ENCODE measurements around the gene KANK2. TPM values are rescaled to one million over a fixed set of nuclear protein-coding genes. Genes with fewer than 3 reads are reported as not detected.

KANK2 gene
- total and polyA plus RNA-seq, 3 experiments from 2014 or later, result 0.16 to 2.3 (median 2.0) TPM

- Mint-ChIP-seq H3K27ac (no peak within 1 kb of the TSS), H3K36me3 (no peaks in the 10 kb centered on the region), H3K4me3 (no peak within 1 kb of the TSS), H3K4me1 (peaks cover 5 to 8% (median 5%) of the 10 kb centered on the region in 3 donors), H3K27me3 (peaks cover 13 to 17% of the 10 kb centered on the region in 2 donors), H3K9me3 (peaks cover 7 to 15% (median 10%) of the 10 kb centered on the region in 5 donors)
- H3K4me3 ChIP-seq (ENCODE audit: low read length), result no peak within 1 kb of the TSS
- H3K9me3 ChIP-seq (ENCODE audit: low read length), result peaks cover 9% of the 10 kb centered on the region
- ChIA-PET POLR2A (no interaction called here), CTCF (no interaction called here)
- H3K27ac ChIP-seq (ENCODE audit: low read depth, low read length), result no peak within 1 kb of the TSS
- peaks cover 3% of the 10 kb centered on the region for H3K27me3 ChIP-seq (ENCODE audit: insufficient read depth, low read length, poor library complexity, severe bottlenecking)
- H3K36me3 ChIP-seq (ENCODE audit: insufficient read depth, low read length), result no peaks in the 10 kb centered on the region
- no peaks in the 10 kb centered on the region for H3K4me1 ChIP-seq (ENCODE audit: insufficient read depth, low read length)
- DNase-seq, result no peak
Observed at GRCh38 chr19:11239377-11240000, 42.1 kb upstream of the KANK2 start, which contains the start of gene ANGPTL8. TSS of gene ANGPTL8 (plus strand) at chr19:11239619. CDS start at chr19:11239638, 19 bp downstream.

DNA sequence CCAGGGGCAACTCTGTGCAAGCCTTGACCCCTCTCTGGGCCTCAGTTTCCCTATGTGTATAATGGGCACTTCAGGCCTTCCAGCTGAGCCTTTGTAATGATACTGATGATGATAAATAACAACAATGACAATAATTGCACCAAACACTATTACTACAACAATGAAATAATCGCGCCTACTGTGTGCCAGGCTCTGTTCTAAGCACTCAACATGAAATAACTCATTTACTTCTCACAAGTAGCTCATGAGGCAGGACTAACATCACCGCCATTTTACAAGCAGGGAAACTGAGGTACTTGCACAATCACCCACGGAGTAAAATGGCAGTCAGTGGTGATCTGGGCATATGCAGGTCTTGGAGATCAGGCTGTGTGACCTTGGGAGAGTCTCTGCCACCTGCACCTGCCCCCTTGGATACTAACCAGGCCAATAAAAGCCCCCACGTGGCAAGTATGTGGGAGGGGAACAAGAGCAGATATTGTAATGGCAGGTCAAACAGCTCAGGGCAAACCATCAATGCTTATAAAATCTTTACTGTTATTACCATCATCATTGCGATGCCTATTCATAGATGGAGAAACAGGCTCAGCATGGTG lies 41.5 kb upstream of the KANK2 start:
- Mint-ChIP-seq H3K27me3 (peaks cover 13 to 17% of the 10 kb centered on the region in 2 donors), H3K36me3 (no peaks in the 10 kb centered on the region), H3K9me3 (peaks cover 7 to 15% (median 10%) of the 10 kb centered on the region in 5 donors), H3K4me3 (no peak overlapping the region), H3K27ac (no peak overlapping the region), H3K4me1 (peaks cover 5 to 8% (median 5%) of the 10 kb centered on the region in 3 donors)
- POLR2A ChIA-PET, result no interaction called here
- Histone ChIP-seq H3K27ac (ENCODE audit: low read depth, low read length) (no peak overlapping the region), H3K9me3 (ENCODE audit: low read length) (peaks cover 9% of the 10 kb centered on the region), H3K4me1 (ENCODE audit: insufficient read depth, low read length) (no peaks in the 10 kb centered on the region), H3K27me3 (ENCODE audit: insufficient read depth, low read length, poor library complexity, severe bottlenecking) (peaks cover 3% of the 10 kb centered on the region), H3K4me3 (ENCODE audit: low read length) (no peak overlapping the region), H3K36me3 (ENCODE audit: insufficient read depth, low read length) (no peaks in the 10 kb centered on the region)
- DNase-seq, result no peak
- CTCF ChIA-PET, result no interaction called here

DNA sequence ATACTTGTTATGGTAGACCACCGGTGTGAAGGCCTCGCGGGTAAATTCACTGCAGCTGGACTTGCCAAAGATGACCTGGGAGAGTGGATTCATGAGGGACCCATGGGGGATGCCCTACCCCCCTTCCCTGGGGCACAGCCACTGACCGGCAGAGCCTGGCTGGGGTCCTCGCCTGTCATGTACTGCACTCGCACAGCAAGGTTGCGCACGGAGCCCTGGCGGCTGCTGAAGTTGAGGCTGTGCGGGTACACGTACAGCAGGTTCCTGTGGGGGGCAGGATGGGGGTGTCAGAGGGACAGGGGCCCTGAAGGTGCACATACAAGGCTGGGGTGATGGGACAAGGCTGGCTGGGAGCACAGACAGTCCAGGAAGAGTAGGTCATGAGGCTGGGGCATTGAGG lies 40.7 kb upstream of the KANK2 start:
- H3K4me1 ChIP-seq (ENCODE audit: insufficient read depth, low read length), result no peaks in the 10 kb centered on the region
- no peak overlapping the region for H3K4me3 ChIP-seq (ENCODE audit: low read length)
- Mint-ChIP-seq H3K9me3 (peaks cover 7 to 15% (median 10%) of the 10 kb centered on the region in 5 donors), H3K27me3 (peaks cover 13% of the 10 kb centered on the region in 2 donors), H3K27ac (no peak overlapping the region), H3K36me3 (no peaks in the 10 kb centered on the region), H3K4me3 (no peak overlapping the region), H3K4me1 (no peaks in the 10 kb centered on the region)
- H3K9me3 ChIP-seq (ENCODE audit: low read length), result peaks cover 9% of the 10 kb centered on the region
- H3K36me3 ChIP-seq (ENCODE audit: insufficient read depth, low read length), result no peaks in the 10 kb centered on the region
- H3K27ac ChIP-seq (ENCODE audit: low read depth, low read length), result no peak overlapping the region
- peaks cover 3% of the 10 kb centered on the region for H3K27me3 ChIP-seq (ENCODE audit: insufficient read depth, low read length, poor library complexity, severe bottlenecking)
- no peak for DNase-seq
- POLR2A ChIA-PET, result no interaction called here
- CTCF ChIA-PET, result no interaction called here

DNA sequence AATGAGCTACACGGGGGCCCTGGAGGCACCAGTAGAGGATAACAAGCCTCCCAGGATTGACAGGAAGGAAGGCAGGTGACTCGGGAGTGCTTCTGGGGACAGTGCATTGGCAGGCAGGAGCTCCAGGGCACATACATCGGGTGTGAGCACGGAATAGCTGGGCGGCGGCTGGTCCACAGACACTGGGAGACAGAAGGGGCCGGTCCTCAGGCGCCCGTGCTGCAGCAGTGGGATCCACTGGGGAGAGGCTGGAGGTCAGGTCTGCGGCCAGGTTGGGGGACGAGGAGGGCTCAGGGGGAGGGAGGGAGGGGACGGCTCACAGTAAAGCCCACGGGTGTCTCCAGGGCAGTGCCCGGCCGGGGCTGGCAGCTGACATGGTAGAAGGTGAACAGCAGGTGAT lies 40.0 kb upstream of the KANK2 start:
- ChIA-PET POLR2A (no interaction called here), CTCF (no interaction called here)
- no peak overlapping the region for H3K27ac ChIP-seq (ENCODE audit: low read depth, low read length)
- Mint-ChIP-seq H3K27ac (no peak overlapping the region), H3K4me1 (no peaks in the 10 kb centered on the region), H3K9me3 (peaks cover 7 to 15% (median 10%) of the 10 kb centered on the region in 5 donors), H3K4me3 (no peak overlapping the region), H3K27me3 (peaks cover 8 to 13% of the 10 kb centered on the region in 2 donors), H3K36me3 (no peaks in the 10 kb centered on the region)
- DNase-seq, result no peak
- no peaks in the 10 kb centered on the region for H3K4me1 ChIP-seq (ENCODE audit: insufficient read depth, low read length)
- H3K9me3 ChIP-seq (ENCODE audit: low read length), result peaks cover 9% of the 10 kb centered on the region
- H3K36me3 ChIP-seq (ENCODE audit: insufficient read depth, low read length), result no peaks in the 10 kb centered on the region
- H3K27me3 ChIP-seq (ENCODE audit: insufficient read depth, low read length, poor library complexity, severe bottlenecking), result no peaks in the 10 kb centered on the region
- no peak overlapping the region for H3K4me3 ChIP-seq (ENCODE audit: low read length)

DNA sequence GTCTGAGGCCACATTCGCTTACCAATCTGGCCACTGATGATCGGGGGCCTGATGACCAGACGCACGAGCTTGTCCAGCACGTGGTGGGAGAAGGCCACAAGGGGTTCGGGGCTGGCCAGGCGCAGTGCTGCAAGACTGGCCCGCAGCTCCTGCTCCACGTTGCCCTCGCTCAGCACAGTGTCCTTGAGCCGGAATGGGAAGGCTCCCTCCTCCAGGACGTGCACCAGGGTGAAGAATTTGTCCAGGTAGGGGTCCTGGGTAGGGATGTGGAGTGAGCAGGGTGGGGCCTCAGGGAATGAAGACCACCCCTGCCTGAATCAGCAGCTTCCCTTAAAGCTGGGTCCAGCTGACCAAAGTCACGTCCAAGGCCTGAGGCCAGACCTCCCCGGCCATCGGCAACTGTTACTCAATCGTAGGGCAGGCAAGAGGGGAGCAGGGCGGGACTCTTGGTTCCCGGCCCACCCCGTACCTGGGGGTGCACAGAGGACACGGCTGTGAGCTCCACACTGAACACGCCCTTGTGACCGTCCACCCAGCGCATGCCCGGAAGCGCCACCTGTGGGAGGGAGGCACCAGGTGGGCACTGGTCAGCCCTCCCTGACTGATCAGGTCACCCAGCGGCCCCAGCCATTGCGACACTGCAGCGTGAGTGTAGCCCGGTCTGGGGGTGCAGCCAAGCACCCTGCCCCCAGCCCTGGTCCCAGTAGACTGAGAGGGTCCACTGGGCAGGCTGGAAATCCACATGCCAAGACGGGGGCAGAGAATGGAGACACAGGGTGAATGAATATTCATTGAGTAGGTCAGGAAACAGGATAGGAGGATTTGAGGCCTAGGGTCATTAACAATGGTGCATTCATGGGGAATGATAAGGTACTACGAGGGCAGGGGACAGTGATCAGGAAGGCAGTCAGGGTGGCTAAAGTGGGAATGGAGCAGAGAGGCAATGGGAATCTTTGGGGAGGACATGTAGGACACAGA lies 39.3 kb upstream of the KANK2 start:
- peaks cover 9% of the 10 kb centered on the region for H3K9me3 ChIP-seq (ENCODE audit: low read length)
- H3K27ac Mint-ChIP-seq, result no peak overlapping the region

GRCh38 chr19:11234486-11235075 lies 37.2 kb upstream of the KANK2 start:
- Histone ChIP-seq H3K36me3 (ENCODE audit: insufficient read depth, low read length) (no peaks in the 10 kb centered on the region), H3K27me3 (ENCODE audit: insufficient read depth, low read length, poor library complexity, severe bottlenecking) (no peaks in the 10 kb centered on the region), H3K4me3 (ENCODE audit: low read length) (no peak overlapping the region), H3K27ac (ENCODE audit: low read depth, low read length) (no peak overlapping the region), H3K9me3 (ENCODE audit: low read length) (peaks cover 9% of the 10 kb centered on the region), H3K4me1 (ENCODE audit: insufficient read depth, low read length) (no peaks in the 10 kb centered on the region)
- Mint-ChIP-seq H3K36me3 (no peaks in the 10 kb centered on the region), H3K27ac (no peak overlapping the region), H3K9me3 (peaks cover 5 to 15% (median 10%) of the 10 kb centered on the region in 5 donors), H3K4me1 (no peaks in the 10 kb centered on the region), H3K4me3 (no peak overlapping the region), H3K27me3 (peaks cover under 1 to 3% of the 10 kb centered on the region in 2 donors)
- POLR2A ChIA-PET, result no interaction called here
- no peak for DNase-seq
- CTCF ChIA-PET, result interaction anchor here (0.6 kb wide), 1 partner anchor 63 kb away, joined by 3 read pairs; no protein-coding TSS in a partner anchor

More for the DNA sequence above, 39.3 kb upstream of the KANK2 start:
- Histone ChIP-seq H3K36me3 (ENCODE audit: insufficient read depth, low read length) (no peaks in the 10 kb centered on the region), H3K27me3 (ENCODE audit: insufficient read depth, low read length, poor library complexity, severe bottlenecking) (no peaks in the 10 kb centered on the region), H3K4me1 (ENCODE audit: insufficient read depth, low read length) (no peaks in the 10 kb centered on the region), H3K27ac (ENCODE audit: low read depth, low read length) (no peak overlapping the region), H3K4me3 (ENCODE audit: low read length) (no peak overlapping the region)
- Mint-ChIP-seq H3K9me3 (peaks cover 7 to 15% (median 10%) of the 10 kb centered on the region in 5 donors), H3K4me1 (no peaks in the 10 kb centered on the region), H3K4me3 (no peak overlapping the region), H3K36me3 (no peaks in the 10 kb centered on the region), H3K27me3 (peaks cover 3 to 8% of the 10 kb centered on the region in 2 donors)
- ChIA-PET CTCF (interaction anchor here (0.7 kb wide), 1 partner anchor 216 kb away, joined by 3 read pairs; no protein-coding TSS in a partner anchor), POLR2A (no interaction called here)
- no peak for DNase-seq

- H3K9me3 Mint-ChIP-seq, result peaks cover 0 to 5% (median 3%) of the 10 kb centered on the region in 5 donors
- no peaks in the 10 kb centered on the region for H3K9me3 ChIP-seq (ENCODE audit: low read length)
- POLR2A ChIA-PET, result no interaction called here
- no peaks in the 10 kb centered on the region for H3K4me1 Mint-ChIP-seq
- H3K4me3 Mint-ChIP-seq, result no peak overlapping the region
- H3K4me1 ChIP-seq (ENCODE audit: insufficient read depth, low read length), result no peaks in the 10 kb centered on the region
- DNase-seq, result no peak
- H3K27me3 Mint-ChIP-seq, result peaks cover 1 to 5% of the 10 kb centered on the region in 2 donors
- CTCF ChIA-PET, result no interaction called here
- H3K27ac ChIP-seq (ENCODE audit: low read depth, low read length), result no peak overlapping the region
- H3K36me3 ChIP-seq (ENCODE audit: insufficient read depth, low read length), result no peaks in the 10 kb centered on the region
- no peak overlapping the region for H3K27ac Mint-ChIP-seq
- no peaks in the 10 kb centered on the region for H3K36me3 Mint-ChIP-seq
- H3K4me3 ChIP-seq (ENCODE audit: low read length), result no peak overlapping the region
- H3K27me3 ChIP-seq (ENCODE audit: insufficient read depth, low read length, poor library complexity, severe bottlenecking), result no peaks in the 10 kb centered on the region
Observed at GRCh38 chr19:11233073-11233472, 35.7 kb upstream of the KANK2 start.
